AG04450 (cell line): Measurements from ENCODE around the gene VENTX. TPM values are rescaled to one million over a fixed set of nuclear protein-coding genes. Genes with fewer than 3 reads are reported as not detected.

Source experiments
- CTCF ChIA-PET: fragments of 300-600, 350-600 bp; formaldehyde crosslinking; extraction: SDS; loops from one replicate; lab custom pipeline; 2022; ENCODE audit warnings: antibody characterized with exemption, inconsistent platforms; lab: Charles Lee
- POLR2A ChIA-PET: fragments of 350-600 bp; formaldehyde crosslinking; extraction: SDS; loops from one replicate; lab custom pipeline; 2021; ENCODE audit warnings: antibody characterized with exemption, inconsistent platforms; lab: Yijun Ruan, JAX
- DNase-seq: peaks from one replicate; pipeline ENCODE4 v3.0.0-alpha.2; 2011; ENCODE audit warnings: low read depth, low spot score
- H3K27ac ChIP-seq: one replicate; pipeline ENCODE4 v1.5.1; 2012; ENCODE audit warnings: low read depth, low read length, control low read depth
- H3K27me3 ChIP-seq: one replicate; pipeline ENCODE4 v1.6.0; 2012; ENCODE audit warnings: low read length; ENCODE audit not compliant: control insufficient read depth, insufficient read depth
- H3K4me3 ChIP-seq: 2 replicates; pipeline ENCODE4 v1.5.1; 2011; ENCODE audit warnings: mild to moderate bottlenecking, low read depth, low read length, control low read depth
- H3K9me3 ChIP-seq: 2 replicates; pipeline ENCODE4 v1.5.1; 2012; ENCODE audit warnings: low read length; ENCODE audit not compliant: control insufficient read depth, insufficient read depth
- polyA plus RNA-seq: library from polyadenylated mRNA; depleted of rRNA; stranded (reverse); fragments of >200 nt; gene quantifications from 2 replicates; pipeline ENCODE4 v1.2.3, GENCODE V29; 2011
- TF ChIP-seq, protein P1 (sequence below): IDR thresholded peaks from 2 replicates; pipeline ENCODE4 v1.5.1; 2011; ENCODE audit warnings: low read depth, low read length, control low read depth, inconsistent platforms

VENTX gene
- polyA plus RNA-seq, 1 experiment, result not detected

DNA sequence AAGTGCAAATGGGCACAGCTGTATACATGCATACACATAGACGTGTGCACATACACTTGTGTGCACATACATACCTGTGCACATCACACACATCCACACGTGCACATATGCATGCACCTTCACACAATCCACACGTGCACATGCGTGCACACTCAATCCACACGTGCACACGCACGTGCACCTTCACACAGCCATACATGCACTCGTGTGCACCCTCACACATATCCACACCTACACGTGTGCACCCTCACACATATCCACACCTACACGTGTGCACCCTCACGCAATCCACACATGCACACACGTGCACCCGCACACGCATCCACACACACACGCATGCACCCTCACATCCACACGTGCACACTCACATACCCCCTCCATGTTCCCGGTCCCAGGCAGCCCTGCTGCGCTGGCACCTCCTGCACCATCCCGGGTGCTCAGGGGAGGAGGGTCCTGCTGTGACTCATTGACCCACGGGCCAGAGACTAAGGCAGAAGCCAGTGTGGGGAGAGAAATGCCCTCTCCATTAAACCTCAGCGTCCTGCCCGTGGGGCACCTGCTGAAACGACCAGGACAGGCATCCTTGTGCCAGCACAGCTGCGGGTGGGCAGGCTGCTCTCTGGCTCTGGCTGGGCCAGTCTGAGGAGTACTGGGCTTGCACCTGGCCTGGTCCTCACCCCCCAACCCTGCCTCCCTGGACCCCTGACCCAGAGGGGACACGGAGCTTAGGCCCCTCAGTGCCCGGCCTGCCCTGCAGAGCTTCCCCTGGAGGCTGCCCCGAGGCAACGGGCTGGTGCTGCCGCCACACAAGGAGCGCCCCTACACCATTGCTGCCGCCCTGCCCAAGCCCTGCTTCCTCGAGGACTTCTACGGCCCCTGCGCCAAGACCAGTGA is 25.4 kb upstream of the VENTX start:
- Histone ChIP-seq H3K27ac (no peak overlapping the region), H3K27me3 (no peaks in the 10 kb centered on the region), H3K4me3 (no peak overlapping the region), H3K9me3 (peaks cover 89% of the 10 kb centered on the region)
- DNase-seq, result no peak
- TF ChIP-seq, protein P1, sequence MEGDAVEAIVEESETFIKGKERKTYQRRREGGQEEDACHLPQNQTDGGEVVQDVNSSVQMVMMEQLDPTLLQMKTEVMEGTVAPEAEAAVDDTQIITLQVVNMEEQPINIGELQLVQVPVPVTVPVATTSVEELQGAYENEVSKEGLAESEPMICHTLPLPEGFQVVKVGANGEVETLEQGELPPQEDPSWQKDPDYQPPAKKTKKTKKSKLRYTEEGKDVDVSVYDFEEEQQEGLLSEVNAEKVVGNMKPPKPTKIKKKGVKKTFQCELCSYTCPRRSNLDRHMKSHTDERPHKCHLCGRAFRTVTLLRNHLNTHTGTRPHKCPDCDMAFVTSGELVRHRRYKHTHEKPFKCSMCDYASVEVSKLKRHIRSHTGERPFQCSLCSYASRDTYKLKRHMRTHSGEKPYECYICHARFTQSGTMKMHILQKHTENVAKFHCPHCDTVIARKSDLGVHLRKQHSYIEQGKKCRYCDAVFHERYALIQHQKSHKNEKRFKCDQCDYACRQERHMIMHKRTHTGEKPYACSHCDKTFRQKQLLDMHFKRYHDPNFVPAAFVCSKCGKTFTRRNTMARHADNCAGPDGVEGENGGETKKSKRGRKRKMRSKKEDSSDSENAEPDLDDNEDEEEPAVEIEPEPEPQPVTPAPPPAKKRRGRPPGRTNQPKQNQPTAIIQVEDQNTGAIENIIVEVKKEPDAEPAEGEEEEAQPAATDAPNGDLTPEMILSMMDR, result no peak
- ChIA-PET POLR2A (no interaction called here), CTCF (no interaction called here)

DNA sequence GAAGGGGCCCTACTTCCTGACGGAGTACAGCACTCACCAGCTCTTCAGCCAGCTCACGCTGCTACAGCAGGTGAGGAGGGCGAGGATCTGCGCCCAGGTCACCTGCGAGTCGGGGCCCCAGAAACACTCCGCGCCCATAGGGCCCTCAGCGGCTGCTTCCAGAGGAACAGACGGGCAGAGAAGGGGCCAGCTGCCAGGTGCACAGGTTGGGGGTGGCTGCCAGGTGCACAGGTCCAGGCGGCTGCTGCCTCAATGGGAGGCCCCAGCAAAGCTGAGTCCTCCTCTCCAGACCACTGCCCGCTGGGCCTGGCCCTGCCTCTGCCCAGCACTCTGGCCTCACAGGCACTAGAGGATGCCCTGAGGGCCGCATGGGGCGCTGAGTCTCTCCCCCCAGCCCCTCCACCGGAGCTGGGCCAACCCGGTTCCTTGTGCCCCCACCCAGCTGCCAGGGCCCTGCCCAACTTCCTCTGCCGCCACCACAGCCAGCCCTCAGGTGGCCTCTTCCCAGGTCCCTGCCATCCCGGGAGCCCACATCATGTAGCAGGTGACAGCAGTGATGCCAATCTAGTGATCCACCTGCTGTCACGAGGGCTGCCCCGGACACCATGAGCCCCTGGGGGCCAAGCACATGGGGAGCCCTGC is 24.7 kb upstream of the VENTX start:
- peaks cover 83% of the 10 kb centered on the region for H3K9me3 ChIP-seq
- DNase-seq, result no peak
- TF ChIP-seq, protein P1, result no peak
- CTCF ChIA-PET, result no interaction called here
- H3K27me3 ChIP-seq, result no peaks in the 10 kb centered on the region
- no peak overlapping the region for H3K4me3 ChIP-seq
- POLR2A ChIA-PET, result no interaction called here
- H3K27ac ChIP-seq, result no peak overlapping the region

DNA sequence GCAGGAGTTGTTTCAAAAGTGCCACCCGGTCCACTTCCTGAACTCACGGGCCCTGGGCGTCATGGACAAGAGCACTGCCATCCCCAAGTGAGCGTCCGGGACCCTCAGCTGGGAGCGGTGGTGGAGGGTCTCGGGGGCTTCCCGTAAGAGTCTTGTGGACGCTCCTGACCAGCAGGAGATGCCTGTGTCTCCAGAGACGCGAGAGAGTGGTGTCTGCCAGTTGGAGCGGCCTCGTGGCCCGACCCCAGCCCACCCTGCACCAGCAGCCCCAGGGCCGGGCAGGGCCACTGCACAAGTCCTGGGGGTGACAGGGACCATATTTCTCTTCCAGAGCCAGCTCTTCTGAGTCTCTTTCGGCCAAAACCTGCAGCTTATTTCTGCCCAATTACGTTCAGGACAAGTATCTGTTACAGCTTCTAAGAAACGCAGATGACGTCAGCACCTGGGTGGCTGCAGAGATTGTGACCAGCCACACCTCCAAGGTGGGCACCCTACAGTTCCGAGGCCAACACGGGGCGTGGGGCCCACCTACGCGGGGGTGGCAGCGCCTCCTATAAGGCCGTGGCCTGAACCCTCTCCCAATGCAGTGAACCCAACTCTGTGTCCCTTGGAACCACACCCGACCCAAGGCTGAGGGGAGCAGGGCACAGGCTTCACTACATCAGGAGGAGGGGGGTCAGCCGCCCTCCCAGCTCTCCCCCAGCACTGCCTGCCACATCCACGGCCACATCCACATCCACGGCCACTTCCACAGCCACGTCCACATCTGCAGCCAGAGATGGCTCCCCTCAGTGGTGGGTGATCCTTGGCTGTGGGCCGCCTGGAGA is 23.8 kb upstream of the VENTX start:
- Histone ChIP-seq H3K27ac (no peak overlapping the region), H3K27me3 (no peaks in the 10 kb centered on the region), H3K9me3 (peaks cover 83% of the 10 kb centered on the region), H3K4me3 (no peak overlapping the region)
- CTCF ChIA-PET, result no interaction called here
- TF ChIP-seq, protein P1, result no peak
- POLR2A ChIA-PET, result no interaction called here
- DNase-seq, result no peak

DNA sequence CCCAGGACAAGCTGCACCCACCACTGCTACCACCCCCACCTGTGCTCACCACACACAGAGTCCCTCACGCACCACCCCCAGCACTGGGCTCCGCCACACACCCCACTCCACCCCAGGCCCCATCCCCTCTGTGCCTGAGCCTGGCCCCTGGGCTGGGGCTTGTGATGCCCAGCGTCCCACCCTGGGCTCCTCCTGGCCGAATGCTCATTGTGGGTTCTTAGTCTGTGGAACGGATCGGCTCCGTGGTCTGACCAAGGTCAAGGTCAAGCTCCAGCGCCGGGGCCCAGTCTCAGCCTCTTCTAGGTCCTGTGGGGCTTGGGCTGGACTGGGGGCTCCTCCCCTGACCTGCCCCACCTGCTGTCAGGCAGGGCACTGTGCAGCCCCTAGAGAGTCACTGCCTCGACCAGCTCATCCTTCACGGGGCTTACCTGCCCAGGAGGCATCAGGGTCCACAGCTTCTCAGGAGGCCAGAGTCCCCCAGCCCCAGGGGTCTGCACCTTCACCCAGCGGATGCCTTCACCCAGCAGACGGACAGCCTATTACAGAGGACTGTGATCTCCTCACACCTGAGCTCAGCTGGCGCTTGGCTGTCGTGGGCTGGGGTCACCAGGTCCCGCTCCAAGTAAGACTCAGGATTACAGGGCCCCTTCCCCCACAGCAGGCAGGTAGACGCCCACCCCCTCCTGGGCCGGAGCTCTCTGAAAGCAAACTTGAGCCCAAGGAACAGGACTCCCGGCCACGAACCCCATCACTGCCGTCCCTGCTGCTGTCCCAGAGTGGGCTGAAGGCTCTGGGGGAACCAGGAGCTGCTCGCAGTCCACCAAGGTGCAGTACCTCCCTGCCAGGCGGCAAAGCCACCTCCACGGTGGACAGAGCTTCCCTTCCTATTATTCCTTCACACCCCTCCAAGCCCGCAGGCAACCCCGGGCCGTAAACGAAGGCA is 22.9 kb upstream of the VENTX start:
- no peaks in the 10 kb centered on the region for H3K27me3 ChIP-seq
- H3K4me3 ChIP-seq, result no peak overlapping the region
- peaks cover 83% of the 10 kb centered on the region for H3K9me3 ChIP-seq
- CTCF ChIA-PET, result no interaction called here
- POLR2A ChIA-PET, result no interaction called here
- TF ChIP-seq, protein P1, result no peak
- DNase-seq, result no peak
- H3K27ac ChIP-seq, result no peak overlapping the region
